HG03354 (cell line): ENCODE measurements around the gene SNCAIP.

ENCODE experiments used
- ATAC-seq: cut with Tn5 transposase; IDR thresholded peaks from one replicate; pipeline ENCODE4 v1.9.1; 2021; ENCODE audit warnings: mild to moderate bottlenecking; ENCODE audit not compliant: unreplicated experiment, poor library complexity, severe bottlenecking

Gene SNCAIP

DNA sequence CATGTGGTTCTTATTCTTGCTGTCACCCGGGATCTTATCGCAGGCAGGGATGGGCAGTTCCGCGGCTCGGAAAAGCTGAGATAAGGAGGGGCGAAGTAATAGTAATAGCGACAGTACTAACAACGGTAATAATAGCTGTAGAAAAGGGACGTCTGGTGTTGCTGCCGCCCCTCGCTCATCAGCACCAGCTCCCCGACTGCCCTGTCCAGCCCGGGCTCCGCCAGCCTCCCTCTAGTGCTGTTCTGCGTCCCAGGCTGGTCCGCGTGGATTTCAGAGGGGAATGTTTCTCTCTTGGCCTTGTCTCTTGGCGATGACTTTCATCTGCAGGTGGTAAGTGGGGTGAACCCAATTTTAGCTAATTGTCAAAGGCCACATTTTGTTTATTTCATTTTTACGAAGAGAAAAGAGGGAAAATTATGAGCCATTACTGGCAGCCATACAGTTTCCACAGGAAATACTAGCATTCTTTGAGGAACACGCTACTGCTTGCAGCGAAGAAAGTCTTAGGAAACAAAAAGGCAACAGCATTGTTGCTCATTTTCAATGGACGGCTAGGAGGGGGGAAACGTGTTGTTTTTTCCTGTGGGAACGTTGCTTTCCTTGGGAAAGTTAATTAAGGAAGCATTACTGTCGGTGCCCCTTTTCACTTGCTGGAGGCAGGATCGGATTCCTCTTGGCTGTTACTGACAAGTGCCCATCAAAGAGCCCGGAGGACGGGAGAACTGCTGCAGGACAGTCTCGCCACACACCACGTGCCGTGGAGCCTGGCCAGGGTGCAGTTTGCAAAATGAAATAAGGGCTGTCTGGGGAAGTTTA lies 762 bp downstream of the SNCAIP start:
- ATAC-seq: peak; percentile 31

DNA sequence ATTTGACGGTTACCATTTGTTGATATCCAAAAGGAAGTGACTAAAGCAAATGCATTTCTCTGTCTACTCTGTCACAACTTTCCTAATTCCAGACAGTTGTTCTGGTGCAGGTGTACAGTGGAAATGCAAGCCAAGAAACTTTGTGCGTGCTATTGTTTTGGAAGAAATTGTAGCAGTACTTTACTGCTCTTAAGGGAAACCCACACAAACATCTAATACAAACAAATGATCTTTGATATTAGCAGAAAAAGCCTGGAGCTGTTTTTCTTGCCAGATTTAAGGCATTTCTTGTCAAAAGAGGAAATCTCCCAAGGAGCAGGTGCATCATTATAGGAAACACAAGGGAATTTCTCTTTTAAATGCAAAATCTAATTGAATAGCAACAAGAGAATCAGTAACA lies 2.0 kb downstream of the SNCAIP start:
- ATAC-seq: no peak

DNA sequence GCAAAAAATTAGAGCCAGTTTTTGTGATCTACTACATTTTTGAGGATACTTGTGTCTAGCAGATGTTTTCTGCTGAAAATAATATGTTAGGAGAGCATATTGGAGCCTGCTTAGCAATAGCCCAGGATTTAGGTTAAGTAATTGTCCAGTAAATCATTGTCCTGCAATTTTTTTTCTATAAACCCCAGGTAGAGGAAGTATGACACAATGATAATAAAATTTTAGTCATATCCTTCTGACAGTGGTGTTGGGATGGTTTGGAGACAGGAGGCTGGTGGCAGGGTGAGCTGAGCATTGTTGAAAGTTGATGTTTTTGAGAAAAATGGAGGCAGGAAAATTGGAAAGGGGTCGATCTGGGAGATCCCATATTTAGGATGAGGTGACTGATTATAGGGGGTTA lies 3.5 kb downstream of the SNCAIP start:
- no peak for ATAC-seq

DNA sequence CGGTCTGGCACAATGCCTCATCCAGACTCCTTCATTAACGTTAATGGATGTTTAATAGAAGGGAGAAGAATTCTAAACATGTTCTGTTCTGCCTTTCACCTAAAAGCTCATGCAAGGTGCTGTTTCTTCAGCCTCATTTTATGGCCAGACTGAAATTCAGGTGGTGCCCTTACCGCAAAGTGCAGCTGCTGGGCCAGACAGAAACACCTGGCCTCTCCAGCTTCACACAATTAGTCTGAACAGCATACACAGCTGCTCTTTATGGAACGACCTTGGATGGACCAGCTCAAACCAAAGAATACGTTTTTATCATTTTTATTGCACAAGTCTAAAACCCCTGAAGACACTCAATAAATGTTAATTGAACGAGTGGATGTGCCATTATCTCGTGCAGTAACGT lies 4.6 kb downstream of the SNCAIP start:
- ATAC-seq: no peak

DNA sequence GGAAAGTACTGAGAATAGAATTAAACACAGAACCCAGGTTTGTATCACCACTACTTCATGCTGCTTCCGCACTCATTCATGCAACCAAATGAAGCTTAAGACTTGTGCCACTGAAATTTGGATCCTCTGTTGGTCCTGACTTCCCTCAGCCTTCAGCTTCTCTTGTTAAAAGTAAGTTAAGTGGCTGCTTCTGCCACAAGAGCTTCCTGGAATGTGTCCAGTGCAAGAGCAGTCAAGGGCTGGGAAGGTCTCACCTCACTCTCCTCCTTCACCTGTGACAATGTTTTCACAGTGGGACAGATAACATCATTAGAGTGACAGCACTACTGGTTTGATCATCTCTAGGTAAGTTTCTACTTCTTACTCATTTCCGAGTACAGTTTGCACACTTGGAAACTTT lies 7.9 kb downstream of the SNCAIP start:
- no peak for ATAC-seq

DNA sequence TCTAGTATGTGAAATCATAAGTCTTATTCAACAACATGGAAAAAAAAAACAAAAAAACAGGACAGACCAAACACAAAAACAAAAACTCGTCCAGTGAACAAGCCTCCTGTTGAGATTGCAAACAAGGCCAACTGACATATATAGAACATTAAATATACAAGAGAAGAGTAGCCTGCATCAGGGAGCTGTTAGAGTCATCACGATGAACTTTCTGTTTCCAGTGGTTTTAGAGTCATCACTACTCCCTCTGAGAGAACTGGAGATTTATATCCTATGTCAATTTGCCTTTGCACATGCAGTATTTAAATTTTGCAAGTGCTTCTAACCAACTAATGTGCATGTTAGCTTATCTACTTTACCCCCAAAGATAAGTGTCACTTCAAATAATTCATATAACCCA lies 9.9 kb downstream of the SNCAIP start:
- ATAC-seq: no peak

DNA sequence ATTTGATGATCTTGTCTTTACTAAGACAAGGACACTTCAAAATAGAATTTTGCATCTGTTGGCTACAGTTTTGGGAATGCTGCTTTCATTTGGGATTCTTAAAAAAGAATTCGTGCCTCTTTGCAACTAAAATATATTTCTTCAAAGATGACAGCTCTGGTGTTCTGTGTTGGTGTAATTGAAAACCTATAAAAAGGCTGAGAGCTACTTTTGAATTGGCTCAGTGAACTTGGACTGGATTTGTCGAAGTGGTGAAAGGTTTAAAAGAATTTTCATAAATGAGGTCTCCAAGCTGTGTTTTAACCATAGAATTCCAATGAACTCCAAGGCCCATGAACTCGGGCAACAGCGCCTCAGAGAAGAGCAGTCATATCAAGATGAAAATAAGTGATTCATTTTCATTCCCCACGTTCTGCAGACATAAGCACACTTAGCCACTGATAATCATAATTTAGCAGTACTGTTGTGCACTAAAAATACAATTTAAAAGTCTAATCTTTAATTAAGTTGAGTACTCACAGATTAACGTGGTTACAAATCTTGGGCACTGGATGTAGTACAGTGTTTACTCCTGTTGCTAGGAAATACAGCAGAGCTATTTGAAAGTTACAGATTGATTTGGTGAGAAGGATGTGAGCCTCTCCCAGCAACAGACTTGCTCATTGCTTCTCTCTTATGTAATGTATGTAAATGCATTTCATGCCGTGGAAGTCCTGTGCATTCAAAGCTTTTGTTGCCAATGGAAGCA lies 10.9 kb downstream of the SNCAIP start:
- no peak for ATAC-seq

DNA sequence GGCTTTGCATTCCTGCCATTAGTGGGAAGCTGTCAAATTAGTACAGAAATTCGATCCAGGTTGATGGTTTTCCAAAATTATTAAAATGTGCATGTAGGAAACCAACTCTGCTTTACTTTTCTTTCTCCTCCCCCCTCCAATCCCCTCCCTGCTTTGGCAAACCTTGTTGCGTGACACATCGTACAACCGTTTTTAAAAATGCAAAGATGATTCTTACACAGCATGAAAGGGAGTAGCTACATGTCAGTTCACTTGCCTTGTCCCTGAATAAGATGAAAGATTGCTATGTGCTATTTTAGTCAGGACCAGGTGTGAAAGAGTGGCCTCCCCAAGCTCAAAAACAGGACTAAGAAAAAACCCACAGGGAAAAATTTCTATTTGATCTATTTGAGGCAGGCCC lies 11.7 kb downstream of the SNCAIP start:
- no peak for ATAC-seq

DNA sequence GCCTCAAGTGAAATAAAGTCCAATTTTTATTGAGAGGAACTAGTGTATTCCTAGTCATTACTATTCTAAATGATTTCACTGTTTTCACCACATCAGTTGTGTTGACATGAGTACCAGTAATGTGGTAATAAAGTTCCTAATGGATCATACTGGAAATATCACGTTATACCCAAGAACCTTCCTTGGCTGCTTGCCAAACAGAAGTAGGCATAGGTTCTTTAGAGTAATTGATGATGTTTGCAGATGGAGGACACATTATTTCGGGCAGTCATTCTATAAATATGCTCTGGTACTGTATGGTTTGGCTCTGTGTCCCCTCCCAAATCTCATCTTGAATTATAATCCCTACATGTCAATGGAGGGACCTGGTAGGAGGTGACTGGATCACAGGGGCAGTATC lies 15.1 kb downstream of the SNCAIP start:
- no peak for ATAC-seq

DNA sequence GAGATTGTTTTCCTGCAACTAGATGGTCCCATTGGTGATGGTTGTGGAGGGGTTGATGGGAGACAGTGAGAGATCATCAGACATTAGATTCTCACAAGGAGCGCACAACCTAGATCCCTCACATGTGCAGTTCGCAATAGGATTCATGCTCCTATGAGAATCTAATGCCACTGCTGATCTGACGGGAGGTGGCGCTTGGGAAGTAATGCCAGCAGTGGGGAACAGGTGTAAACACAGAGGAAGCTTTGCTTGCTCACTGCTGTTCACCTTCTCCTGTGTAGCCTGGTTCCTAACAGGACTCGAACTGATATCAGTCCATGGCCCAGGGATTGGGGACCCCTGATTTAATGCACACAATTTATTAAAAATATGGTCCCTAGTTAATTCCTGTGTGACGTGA lies 18.8 kb downstream of the SNCAIP start:
- no peak for ATAC-seq

DNA sequence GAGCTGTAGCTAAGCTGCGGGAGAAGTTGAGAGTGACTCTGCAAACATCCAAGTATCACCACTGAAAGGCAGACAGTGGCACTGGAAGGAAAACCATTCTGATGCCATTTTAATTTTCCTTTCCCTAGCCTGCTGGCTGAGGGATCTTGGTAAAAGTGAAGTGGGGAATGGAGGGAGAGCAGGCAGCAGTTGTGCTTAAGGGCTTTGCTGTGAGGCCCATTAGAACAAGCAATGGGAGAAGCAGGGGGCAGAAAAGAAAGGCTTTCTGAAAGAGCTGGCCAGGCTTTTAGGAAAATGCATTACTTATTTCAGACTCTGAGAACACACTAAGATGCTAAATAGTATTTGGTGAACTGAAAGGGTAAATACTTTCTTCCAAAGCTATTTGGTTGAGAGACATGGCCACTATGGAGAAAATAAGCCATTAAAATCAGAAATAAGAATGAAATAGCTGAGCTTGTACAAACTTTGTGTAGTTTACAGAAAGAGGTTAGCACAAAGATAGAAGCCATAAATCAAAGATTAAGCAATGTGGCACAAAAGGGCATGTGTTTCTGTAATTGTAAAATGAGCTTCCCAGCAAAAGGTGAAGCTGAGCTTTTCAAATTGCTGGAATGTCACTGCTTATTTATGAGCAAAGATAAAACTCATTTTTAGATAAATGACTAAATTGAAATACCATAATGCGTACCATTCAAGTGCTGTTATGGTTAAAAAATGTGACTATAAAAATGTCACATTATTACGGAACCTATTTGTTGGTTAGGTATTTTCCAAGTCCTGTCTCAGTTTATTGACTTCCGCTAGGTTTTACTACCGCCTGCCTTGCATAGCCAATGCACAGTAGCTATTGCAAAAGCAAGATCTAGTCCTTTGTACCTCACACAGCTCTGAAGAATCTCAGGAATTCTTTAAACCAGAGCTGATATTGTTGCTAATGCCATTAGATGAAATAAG lies 20.8 kb downstream of the SNCAIP start:
- no peak for ATAC-seq

DNA sequence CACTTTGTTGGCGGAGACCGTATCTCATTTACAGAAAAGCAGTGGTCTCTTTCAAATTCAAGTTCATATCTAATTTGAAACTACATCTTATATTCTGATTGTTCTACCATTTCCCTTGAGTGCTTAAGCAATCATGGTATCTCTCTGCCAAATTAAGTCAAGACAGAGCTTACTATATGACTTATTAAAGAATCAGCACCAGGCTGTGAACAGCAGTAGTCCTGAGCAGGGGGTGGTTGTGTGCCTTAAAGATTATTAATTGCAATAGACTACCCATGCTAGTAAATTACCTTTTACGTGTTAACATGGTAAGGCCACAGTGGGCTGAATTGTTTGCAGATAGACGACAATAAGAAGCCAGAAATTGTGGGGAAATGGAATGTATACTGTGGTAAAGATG lies 21.5 kb downstream of the SNCAIP start:
- ATAC-seq: no peak

DNA sequence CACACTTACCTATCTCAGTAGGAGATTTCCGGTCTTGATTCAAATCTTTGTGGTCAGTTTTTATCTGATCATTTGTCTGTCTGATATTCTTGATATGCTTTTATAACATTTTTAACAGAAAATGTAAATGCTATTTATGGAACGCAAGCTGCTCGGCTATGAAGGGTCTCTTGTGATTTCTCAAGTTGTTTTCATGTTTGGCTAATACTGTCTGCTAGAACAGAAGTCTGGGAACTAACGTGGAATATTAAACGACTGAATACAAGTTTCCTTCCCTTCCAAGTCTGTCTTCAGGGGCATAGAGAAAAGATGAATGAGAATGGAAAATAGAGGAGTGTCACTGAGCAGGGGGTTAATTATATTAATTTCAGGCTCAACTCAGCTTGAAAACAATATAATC lies 27.6 kb downstream of the SNCAIP start:
- ATAC-seq: no peak

DNA sequence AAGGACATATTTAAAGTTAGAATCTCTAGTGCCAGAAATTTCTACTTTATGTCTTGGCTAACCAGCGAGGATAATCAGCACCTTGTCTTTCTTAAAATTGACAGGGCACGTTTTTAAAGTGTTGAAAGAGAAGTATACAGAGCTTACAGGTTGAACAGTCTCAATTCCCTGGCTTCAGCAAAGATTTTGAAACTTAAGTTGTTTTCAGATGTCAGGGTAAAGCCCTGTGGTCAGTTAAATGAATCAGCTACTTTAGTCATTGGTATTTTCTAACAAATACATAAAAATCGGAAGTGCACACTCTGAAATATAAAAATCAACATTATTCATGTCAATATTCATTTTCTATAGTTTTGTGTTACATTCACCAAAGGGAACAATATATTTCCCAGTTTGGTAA lies 29.1 kb downstream of the SNCAIP start:
- ATAC-seq: no peak

DNA sequence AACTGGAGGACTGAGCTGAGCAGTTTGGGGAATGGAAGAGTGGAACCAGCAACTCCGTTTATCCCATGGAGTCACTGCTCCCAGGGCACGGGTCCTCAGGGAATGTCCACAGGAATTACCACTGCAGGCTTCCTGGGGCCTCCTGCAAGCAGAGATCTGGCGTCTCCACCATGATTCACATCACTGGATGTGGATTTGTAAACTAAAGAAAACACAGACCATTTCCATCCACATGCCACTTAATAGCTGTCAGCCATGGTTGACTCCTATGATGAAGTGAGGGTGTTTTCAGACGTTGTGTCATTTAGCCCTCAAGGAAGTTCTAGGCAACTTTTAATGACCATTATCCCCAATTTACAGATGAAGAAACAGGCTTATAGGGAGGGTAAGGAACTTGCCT lies 30.2 kb downstream of the SNCAIP start:
- ATAC-seq: no peak

DNA sequence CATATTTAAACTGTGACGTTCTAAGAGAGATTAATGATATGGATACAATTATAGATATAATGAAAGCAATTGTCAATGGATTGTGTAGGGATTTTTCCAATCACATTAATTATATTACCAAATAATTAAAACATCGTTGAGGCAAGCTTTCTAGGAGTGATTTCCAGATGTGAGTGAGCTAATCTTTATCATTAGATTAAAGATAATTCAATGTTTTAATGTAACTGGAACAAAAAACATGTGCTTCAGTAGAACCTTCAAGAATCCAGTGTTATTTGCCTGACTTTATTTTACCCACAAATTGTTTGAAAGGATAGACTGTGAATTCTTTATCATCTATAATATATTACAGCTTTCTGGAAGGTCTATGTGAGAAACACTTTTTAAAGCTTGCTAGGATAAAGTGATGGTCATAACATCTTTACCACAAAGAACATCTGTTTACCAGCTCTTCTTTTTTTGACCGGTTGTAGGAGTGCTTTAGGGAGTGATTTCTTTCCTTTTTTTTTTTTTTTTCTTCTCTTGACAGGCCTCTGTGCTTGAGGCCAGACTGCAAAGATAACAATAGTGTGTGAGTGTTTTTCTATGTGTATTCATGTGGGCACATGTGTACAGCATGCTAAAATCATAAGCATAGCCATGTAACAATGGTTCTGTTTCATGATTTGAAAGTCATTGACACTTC lies 35.0 kb downstream of the SNCAIP start:
- no peak for ATAC-seq

DNA sequence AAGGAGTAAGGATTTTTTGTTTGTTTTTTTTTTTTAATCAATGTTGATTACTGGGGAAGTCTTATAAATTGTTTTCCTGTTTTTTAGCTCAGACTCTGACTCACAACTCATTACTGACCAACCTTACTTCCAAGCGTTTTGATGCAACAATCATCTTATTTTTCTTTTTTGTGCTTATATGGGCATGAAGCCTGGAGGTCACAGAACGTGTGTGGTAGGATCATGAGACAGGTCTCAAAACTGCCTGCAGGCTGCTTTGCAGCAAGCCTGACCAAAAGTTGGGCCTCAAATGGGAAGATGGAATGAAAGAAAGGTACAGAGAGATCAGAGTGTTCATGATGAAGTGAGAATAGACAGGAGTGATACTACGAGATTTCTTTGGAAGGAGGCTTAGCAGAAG lies 38.5 kb downstream of the SNCAIP start:
- ATAC-seq: no peak

DNA sequence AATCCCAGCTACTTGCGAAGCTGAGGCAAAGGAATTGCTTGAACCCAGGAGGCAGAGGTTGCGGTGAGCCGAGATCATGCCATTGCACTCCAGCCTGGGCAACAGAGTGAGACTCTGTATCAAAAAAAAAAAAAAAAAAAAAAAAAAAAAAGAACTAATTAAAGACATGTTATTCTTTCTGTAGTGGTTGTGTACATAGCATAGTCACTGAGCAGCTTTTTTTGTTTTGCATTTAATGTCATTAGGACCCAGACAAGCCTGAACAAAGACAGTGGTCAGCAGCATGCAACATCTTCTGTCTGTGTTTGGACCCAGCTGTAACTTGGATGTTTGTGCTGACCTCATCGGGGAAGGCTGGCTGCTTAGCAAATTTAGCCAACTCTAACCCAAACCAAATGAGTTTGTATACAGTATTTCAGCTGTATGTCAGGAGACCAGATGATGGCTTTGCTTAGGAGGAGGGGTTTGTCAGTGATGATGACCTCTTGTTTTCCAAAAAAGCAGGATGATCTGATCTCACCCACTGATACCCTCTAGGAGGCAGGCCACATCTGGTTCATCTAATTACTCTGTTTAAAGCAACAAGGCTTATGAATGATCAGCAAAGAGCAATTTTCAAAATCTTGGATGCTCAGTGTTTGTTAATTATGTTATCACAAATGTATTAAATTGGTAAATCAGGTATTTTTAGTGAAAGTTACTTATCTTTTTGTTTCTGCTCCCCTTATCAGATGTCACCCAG lies 39.5 kb downstream of the SNCAIP start:
- no peak for ATAC-seq

DNA sequence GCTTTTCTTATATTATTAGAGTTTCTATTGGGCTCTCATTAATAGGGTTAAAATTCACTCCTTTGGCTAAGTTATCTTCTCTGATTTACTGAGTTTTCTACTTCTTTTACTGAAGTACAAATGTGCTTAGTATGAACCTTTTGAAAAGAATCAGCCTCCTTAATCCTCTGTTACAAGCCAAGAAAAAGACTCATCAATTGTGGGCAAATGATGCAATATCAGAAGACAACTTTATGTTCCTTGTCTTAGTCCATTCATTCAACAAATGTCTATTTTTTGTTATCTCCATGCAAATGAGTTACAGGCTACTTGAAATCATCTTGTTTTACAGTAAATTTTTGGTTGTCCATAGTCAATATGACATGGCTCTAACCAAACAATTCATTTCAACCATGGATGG lies 40.3 kb downstream of the SNCAIP start:
- no peak for ATAC-seq
